Ovary (tissue), 9 donors: ENCODE measurements around the gene SIPA1L3. TPM values are rescaled to one million over a fixed set of nuclear protein-coding genes. Genes with fewer than 3 reads are reported as not detected.

Experiments used
- DNase-seq, 5 donors: peaks; one replicate each; pipeline ENCODE4 v3.0.0-alpha.2; 2019 to 2020
- H3K27ac ChIP-seq, 2 donors: fragments of 200-600 bp; one replicate each; pipeline versions ENCODE4 v1.5.1 to v1.8.0; 2019 to 2022
- H3K27me3 ChIP-seq: fragments of 200-600 bp; one replicate; pipeline ENCODE4 v1.8.0; 2022
- H3K36me3 ChIP-seq: fragments of 200-600 bp; sonication (generic); one replicate; pipeline ENCODE4 v1.5.1; 2019
- H3K4me1 ChIP-seq: one replicate; pipeline ENCODE4 v1.8.1; 2013; ENCODE audit warnings: mild to moderate bottlenecking, moderate library complexity; ENCODE audit not compliant: insufficient read depth
- H3K4me3 ChIP-seq: fragments of 200-600 bp; sonication (generic); one replicate; pipeline ENCODE4 v1.5.1; 2017
- H3K9me3 ChIP-seq, 2 donors: fragments of 200-600 bp in 1 of 2; sonication (generic) in 1 of 2; one replicate each; pipeline versions ENCODE4 v1.5.1 to v1.8.1; 2013 to 2019; ENCODE audit warnings: mild to moderate bottlenecking in 1 of 2, moderate library complexity in 1 of 2
- EP300 ChIP-seq: sonication (generic); formaldehyde crosslinking; IDR thresholded peaks from one replicate; pipeline ENCODE4 v1.6.1; 2017; ENCODE audit warnings: antibody characterized with exemption
- POLR2A ChIP-seq: fragments of 450-650 bp; IDR thresholded peaks from one replicate; pipeline ENCODE4 v1.6.1; 2017; ENCODE audit warnings: antibody characterized with exemption, mild to moderate bottlenecking, moderate library complexity
- WGBS, 3 donors: extraction: QIAGEN DNeasy Blood & Tissue Kit in 1 of 3; methylation state at CpG; one replicate each; pipeline versions ENCODE4 v1.1.5 to v1.1.7; 2013 to 2017; 5-methylcytosine and 5-hydroxymethylcytosine counted together
- intact Hi-C, 4 donors: fragments of 100-400 bp; cut with DNase I; formaldehyde crosslinking; loops; one replicate each; pipeline versions ENCODE4 v1.11.0 to v1.15.1; 2022 to 2023
- polyA plus RNA-seq, 2 donors: library from polyadenylated mRNA; stranded (reverse); fragments of 200-250 nt in 1 of 2; fragments of 350-450 nt in 1 of 2; fragmentation: Illumina TruSeq in 1 of 2; extraction: RNeasy Lipid Tissue Mini Kit (QIAGEN cat#74804) in 1 of 2; gene quantifications; one replicate each; pipeline ENCODE4 v1.2.3, GENCODE V29; 2013 to 2014
- small RNA-seq: library from RNA; depleted of rRNA; stranded (forward); fragments of <200 nt; gene quantifications from one replicate; pipeline ENCODE3, GENCODE V24; 2016
- total RNA-seq, 7 donors: library from RNA; depleted of rRNA in 2 of 7; stranded (reverse); fragments of >200 nt in 2 of 7; fragmentation: NEBNext Ultra II Directional in 3 of 7; extraction: Animal tissue kit (Norgen Biotek cat#: 25700) in 3 of 7; gene quantifications; one replicate each; pipeline versions ENCODE4 v1.1.0 to v1.2.4, GENCODE V29; 2016 to 2023
- TF ChIP-seq, protein P1 (sequence below), 3 donors: fragments of 450-650 bp in 2 of 3; fragments of 200-600 bp in 1 of 3; IDR thresholded peaks; one replicate each; pipeline versions ENCODE4 v1.5.1 to v1.8.0; 2016 to 2022; ENCODE audit warnings: antibody characterized with exemption in 3 of 3, mild to moderate bottlenecking in 1 of 3
- donor health status: DM: no; HTN: no; CAD: no; lungs with moderate emphysema.
- donor health status: DM: no; HTN: no; CAD: no.
- donor health status: Bipolar disorder and iron deficiency.
- donor health status: DM: yes; HTN: yes; CAD: no.
- donor health status: DM: no; HTN: no; CAD: no.
- donor health status: DM: yes; HTN: yes; CAD: no.

The SIPA1L3 gene
- total and polyA plus RNA-seq, 9 donors, result 4.5 to 27.9 (median 18.2) TPM

DNA sequence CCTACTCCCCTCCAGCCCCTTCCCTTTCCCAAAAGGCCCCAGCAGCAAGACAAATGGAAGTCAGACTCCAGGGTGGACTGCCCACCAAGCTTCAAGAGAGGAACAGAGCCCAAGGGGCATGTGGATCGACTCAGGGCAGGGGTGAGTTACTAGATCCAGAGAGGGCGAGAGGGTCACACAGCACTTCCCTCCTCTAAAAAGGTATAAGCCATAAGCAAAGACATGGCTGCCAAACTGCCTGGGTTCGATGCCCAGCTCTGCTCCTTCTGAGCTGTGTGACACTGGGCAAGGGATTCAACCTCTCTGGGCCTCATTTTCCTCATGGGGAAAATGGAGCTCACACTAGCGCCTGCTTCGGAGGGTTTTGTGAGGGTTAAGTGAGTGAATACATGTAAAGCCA lies 345.4 kb downstream of the SIPA1L3 start:
- intact Hi-C loops, result loop anchor here in 3 of 4 donors (5.0 kb wide), 2 partner anchors 65 to 70 kb away; partner anchors contain the start of genes KCNK6 (in 1 of the 3) and YIF1B (in 1 of the 3)
- TF ChIP-seq POLR2A (no peak), EP300 (no peak)
- TF ChIP-seq, protein P1, sequence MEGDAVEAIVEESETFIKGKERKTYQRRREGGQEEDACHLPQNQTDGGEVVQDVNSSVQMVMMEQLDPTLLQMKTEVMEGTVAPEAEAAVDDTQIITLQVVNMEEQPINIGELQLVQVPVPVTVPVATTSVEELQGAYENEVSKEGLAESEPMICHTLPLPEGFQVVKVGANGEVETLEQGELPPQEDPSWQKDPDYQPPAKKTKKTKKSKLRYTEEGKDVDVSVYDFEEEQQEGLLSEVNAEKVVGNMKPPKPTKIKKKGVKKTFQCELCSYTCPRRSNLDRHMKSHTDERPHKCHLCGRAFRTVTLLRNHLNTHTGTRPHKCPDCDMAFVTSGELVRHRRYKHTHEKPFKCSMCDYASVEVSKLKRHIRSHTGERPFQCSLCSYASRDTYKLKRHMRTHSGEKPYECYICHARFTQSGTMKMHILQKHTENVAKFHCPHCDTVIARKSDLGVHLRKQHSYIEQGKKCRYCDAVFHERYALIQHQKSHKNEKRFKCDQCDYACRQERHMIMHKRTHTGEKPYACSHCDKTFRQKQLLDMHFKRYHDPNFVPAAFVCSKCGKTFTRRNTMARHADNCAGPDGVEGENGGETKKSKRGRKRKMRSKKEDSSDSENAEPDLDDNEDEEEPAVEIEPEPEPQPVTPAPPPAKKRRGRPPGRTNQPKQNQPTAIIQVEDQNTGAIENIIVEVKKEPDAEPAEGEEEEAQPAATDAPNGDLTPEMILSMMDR (IDR thresholded peaks at IDR 0.05), result no peak
- H3K36me3 ChIP-seq, result no peaks in the 10 kb centered on the region
- H3K27me3 ChIP-seq, result no peaks in the 10 kb centered on the region
- peak overlapping the region; percentile 88 to 89 for H3K27ac ChIP-seq
- WGBS, 3 donors, result 53 to 68% (median 67%) methylated on average over 5 of the region's 5 CpGs
- peaks cover 26% of the 10 kb centered on the region for H3K4me1 ChIP-seq
- no peaks in the 10 kb centered on the region for H3K9me3 ChIP-seq
- no peak for DNase-seq
- H3K4me3 ChIP-seq, result peak overlapping the region; percentile 17

DNA sequence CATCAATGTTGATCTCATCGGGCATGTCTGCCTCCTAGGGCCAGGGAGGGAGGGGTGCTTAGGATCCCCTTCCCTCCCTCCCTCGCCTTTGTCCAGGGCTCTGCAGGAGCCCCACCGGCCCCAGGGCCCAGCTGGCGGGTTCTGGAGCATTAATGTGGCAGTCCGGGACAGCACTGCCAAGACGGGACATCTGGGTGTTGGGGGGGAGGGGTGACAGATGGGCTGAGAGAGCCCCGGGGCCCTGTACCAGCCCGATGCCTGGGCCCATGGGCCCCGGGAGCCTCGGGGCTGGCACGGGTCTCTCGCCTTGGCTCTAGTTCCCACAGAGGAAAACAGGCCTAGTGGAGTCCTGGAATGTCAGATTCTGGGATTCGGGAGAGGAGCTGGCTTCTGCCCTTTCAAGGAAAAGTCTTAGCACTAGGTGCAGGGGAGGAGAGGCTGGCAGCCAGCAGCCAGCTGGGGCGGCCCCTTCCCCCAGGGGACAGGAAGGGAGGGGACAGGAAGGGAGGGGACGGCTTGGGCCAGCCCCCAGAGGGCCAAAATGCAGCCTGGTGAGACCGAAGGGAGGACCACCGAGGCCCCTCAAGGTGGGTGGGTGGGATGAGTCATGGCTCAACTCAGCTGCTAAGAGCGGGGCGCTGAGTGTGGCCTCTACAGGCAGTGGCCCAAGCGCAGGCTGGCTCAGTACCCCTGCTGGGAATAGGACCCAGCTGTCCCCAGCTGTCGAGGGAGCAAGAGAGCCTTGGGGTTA lies 346.1 kb downstream of the SIPA1L3 start:
- no peaks in the 10 kb centered on the region for H3K9me3 ChIP-seq
- H3K4me3 ChIP-seq, result peak overlapping the region; percentile 17
- H3K4me1 ChIP-seq, result peaks cover 24% of the 10 kb centered on the region
- H3K27me3 ChIP-seq, result no peaks in the 10 kb centered on the region
- H3K36me3 ChIP-seq, result no peaks in the 10 kb centered on the region
- peak; percentile 53 to 67 (median 61) for DNase-seq
- TF ChIP-seq EP300, result no peak
- 6 to 13% (median 10%) methylated on average over 21 of the region's 21 CpGs for WGBS, 3 donors
- intact Hi-C loops, result loop anchor here in 3 of 4 donors (5.0 kb wide), 2 partner anchors 64 to 69 kb away; partner anchors contain the start of genes KCNK6 (in 1 of the 3) and YIF1B (in 1 of the 3)
- peak overlapping the region; percentile 88 to 89 for H3K27ac ChIP-seq

DNA sequence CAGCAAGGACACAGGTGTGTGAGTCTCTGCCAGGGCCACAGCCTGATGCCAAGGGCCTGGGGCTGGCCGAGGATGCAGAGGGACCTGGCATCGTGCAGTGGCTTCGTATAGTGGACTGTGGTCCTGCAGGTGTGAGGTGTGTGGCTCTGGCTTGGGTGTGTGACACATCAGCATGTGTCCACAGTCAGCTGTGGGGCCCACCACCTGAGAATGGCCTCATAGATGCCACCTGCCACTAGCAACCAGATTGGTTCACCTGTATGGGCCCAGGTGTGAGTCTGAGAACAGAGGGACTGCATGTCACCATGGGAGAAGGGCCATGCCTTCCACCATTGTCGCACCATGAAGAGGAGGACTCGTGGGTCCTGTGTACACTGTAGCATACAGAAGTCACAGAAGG lies 346.8 kb downstream of the SIPA1L3 start:
- H3K36me3 ChIP-seq, result no peaks in the 10 kb centered on the region
- no peaks in the 10 kb centered on the region for H3K27me3 ChIP-seq
- peak overlapping the region; percentile 17 for H3K4me3 ChIP-seq
- peaks cover 24% of the 10 kb centered on the region for H3K4me1 ChIP-seq
- intact Hi-C loops, result loop anchor here in 3 of 4 donors (5.0 kb wide), 2 partner anchors 64 to 69 kb away; partner anchors contain the start of genes KCNK6 (in 1 of the 3) and YIF1B (in 1 of the 3)
- TF ChIP-seq, protein P1 (IDR thresholded peaks at IDR 0.05), result no peak
- TF ChIP-seq EP300 (no peak), POLR2A (no peak)
- H3K27ac ChIP-seq, result peak overlapping the region; percentile 88 to 89
- 60 to 66% (median 66%) methylated on average over 5 of the region's 5 CpGs for WGBS, 3 donors
- peak in 1 of 5 donors; percentile 41 for DNase-seq
- H3K9me3 ChIP-seq, result no peaks in the 10 kb centered on the region

DNA sequence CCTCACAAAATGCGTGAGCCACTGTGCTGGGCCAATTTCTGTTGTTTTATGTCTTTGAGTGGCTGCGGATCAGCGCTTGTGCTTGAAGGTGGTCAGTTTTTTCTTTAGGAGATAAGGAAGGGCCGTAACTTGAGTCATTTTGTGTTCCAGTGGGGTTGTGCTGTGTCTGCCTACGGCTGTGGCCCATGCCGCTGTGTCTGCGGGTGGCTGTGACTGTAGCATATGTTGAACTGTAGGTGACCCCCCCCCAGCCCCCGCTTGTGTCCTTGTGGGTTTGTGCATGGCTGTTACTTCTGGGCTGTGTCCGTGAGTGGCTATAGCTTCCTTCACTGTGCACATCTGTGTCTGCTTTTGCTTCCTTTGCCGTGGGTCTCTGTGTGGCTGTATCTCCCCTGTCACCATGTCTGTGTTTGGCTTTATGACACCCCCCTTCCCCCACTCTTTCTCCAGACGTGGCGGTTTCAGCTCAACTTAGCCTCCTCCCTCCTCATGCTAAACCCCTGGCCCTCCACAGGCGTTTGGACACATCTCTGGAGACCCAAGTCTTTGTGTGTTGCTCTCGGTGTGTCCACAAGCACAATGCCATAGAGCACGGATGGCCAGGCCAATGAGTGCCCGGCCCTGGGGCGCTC lies 348.5 kb downstream of the SIPA1L3 start:
- DNase-seq, result peak in 1 of 5 donors; percentile 50
- H3K27ac ChIP-seq, result peak overlapping the region; percentile 63 to 88
- TF ChIP-seq EP300 (no peak), POLR2A (no peak)
- TF ChIP-seq, protein P1 (IDR thresholded peaks at IDR 0.05), result no peak
- no peaks in the 10 kb centered on the region for H3K9me3 ChIP-seq
- no peaks in the 10 kb centered on the region for H3K27me3 ChIP-seq
- peak overlapping the region; percentile 56 for H3K4me3 ChIP-seq
- 4 to 16% (median 6%) methylated on average over 16 to 17 of the region's 17 CpGs for WGBS, 3 donors
- H3K36me3 ChIP-seq, result no peaks in the 10 kb centered on the region
- H3K4me1 ChIP-seq, result peaks cover 24% of the 10 kb centered on the region
- intact Hi-C loops, result no loop called here

Small RNAs within 50 kb of the gene (small RNA-seq; reads per million reads assigned to genes)
- gene RN7SL663P, result not detected

Other genes with a start within 250 kb of the SIPA1L3 start
- gene ZNF607, start 187.4 kb upstream of the SIPA1L3 start, total RNA-seq, result 10 to 100 TPM in 4 of 7 donors, 1 to 10 TPM in 3; 5.0 to 16.3 (median 11.7) TPM
- 1 to 10 TPM; 3.4 to 7.4 TPM for gene ZNF607, start 187.4 kb upstream of the SIPA1L3 start, polyA plus RNA-seq
- 10 to 100 TPM in 5 of 7 donors, 1 to 10 TPM in 2; 6.4 to 19.3 (median 17.3) TPM for gene ZNF573, start 127.6 kb upstream of the SIPA1L3 start, total RNA-seq
- 1 to 10 TPM; 2.7 to 6.9 TPM for gene ZNF573, start 127.6 kb upstream of the SIPA1L3 start, polyA plus RNA-seq
- not detected for gene WDR87, start 614 bp upstream of the SIPA1L3 start, total RNA-seq
- gene WDR87, start 614 bp upstream of the SIPA1L3 start, polyA plus RNA-seq, result not detected